KOPT-K1 (cell line): ENCODE results near the gene TRAK2.

Experiments used
- H3K27ac ChIP-seq: fragments of 200-600 bp; sonication (generic); 2 replicates; pipeline ENCODE4 v1.5.1; 2016; ENCODE audit warnings: antibody characterized with exemption, mild to moderate bottlenecking, low read depth, low read length; ENCODE audit not compliant: poor library complexity, severe bottlenecking
- H3K36me3 ChIP-seq: fragments of 200-600 bp; sonication (generic); 2 replicates; pipeline ENCODE4 v1.5.1; 2017; ENCODE audit warnings: antibody characterized with exemption, mild to moderate bottlenecking, low read length, moderate library complexity; ENCODE audit not compliant: insufficient read depth
- H3K9me3 ChIP-seq: fragments of 200-600 bp; sonication (generic); 2 replicates; pipeline ENCODE4 v1.5.1; 2017; ENCODE audit warnings: antibody characterized with exemption, low read length, mild to moderate bottlenecking; ENCODE audit not compliant: insufficient read depth, poor library complexity, severe bottlenecking

The TRAK2 gene

GRCh38 chr2:201343559-201343958, 107.7 kb downstream of the TRAK2 start:
- Histone ChIP-seq H3K36me3 (no peaks in the 10 kb centered on the region), H3K9me3 (peaks cover 14% of the 10 kb centered on the region), H3K27ac (no peak overlapping the region)

DNA sequence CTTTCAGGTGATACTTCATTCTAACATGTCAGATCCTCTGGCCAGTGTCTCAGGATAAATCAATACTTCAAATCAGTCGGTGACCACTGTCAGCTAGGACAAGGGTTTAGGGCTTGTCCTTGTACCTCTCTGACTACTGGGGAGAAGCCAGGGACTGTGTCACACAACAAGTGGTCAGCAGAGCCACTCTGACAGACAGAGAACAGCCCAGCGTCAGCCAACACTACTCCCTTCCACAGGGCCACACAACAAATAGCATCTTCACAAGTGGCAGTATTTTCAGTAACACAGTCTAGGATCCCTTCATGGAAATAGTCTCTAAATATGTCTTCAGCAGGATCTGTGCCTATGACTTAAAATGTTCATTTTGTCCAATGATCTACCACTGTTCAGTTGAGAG, 108.3 kb downstream of the TRAK2 start:
- Histone ChIP-seq H3K27ac (no peak overlapping the region), H3K36me3 (no peaks in the 10 kb centered on the region), H3K9me3 (peaks cover 14% of the 10 kb centered on the region)

GRCh38 chr2:201329409-201329808, 121.8 kb downstream of the TRAK2 start:
- Histone ChIP-seq H3K9me3 (peaks cover 13% of the 10 kb centered on the region), H3K36me3 (no peaks in the 10 kb centered on the region), H3K27ac (no peak overlapping the region)

GRCh38 chr2:201327678-201328077, 123.6 kb downstream of the TRAK2 start:
- H3K9me3 ChIP-seq, result peaks cover 30% of the 10 kb centered on the region
- no peak overlapping the region for H3K27ac ChIP-seq
- no peaks in the 10 kb centered on the region for H3K36me3 ChIP-seq
